ENCODE measurements around the gene ANO2.

Gene ANO2

DNA sequence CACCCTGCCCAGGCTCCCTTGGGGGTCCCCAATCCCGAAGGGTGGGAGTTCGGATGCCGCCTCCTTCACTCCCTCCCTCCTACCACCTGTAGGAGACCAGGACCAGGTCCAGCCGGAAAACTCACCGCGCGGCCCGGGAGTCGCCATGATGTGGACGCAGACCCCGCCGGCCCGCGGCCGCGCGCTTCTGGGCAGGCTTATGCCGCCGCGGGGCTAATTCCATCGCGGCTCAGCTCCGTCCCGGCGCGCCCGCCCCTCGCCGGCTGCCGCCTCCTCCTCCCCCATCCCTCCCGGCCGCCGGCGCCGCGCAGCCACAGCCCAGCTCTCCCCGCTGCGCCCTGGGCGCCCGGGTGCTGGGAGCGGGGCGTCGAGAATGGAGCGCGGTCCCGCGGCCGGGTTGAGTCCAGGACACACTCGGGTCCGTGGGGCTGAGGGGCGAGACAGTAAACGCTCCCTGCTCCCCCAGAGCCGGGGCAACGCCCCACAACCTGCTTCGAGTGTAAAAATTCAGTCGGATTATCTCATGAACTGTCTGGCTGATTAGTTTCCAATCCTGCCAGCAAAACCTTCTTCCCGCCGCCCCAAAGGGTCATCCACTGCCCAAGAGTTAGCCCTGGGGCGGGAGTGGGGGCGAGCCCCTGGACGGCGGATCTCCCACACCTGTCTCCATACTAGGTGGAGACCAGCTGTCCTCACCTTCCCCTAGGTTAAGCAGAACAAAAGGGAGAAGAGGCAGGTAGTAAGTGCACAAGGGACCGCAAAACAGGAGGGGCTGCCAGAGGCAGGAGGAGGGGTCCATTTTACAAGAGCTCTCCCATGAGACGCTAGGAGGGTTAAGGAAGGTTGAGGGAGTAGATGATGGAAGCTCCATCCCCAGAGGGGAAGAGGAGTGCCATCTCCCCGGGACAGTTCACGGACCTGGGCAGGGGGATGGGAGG lies at the start of gene ANO2:
Gene ANO2, minus strand, starts transcription at position 189 of the 938 bp plus-strand sequence. Its CDS starts 42 bp downstream, at position 147.
- no peak for DNase-seq

GRCh38 chr12:5989621-5990020 lies 44.6 kb upstream of the ANO2 start:
- TF ChIP-seq POLR2A (IDR thresholded peaks at IDR 0.05; ENCODE audit: low read length) (no peak), GATA1 (IDR thresholded peaks at IDR 0.05; ENCODE audit: low read depth, low read length) (no peak)
- DNase-seq, result no peak

More for the DNA sequence above, at the start of gene ANO2:
- no peak for TF ChIP-seq GATA1 (IDR thresholded peaks at IDR 0.05; ENCODE audit: low read depth, low read length)
- no peak for TF ChIP-seq POLR2A (IDR thresholded peaks at IDR 0.05; ENCODE audit: low read length)

DNA sequence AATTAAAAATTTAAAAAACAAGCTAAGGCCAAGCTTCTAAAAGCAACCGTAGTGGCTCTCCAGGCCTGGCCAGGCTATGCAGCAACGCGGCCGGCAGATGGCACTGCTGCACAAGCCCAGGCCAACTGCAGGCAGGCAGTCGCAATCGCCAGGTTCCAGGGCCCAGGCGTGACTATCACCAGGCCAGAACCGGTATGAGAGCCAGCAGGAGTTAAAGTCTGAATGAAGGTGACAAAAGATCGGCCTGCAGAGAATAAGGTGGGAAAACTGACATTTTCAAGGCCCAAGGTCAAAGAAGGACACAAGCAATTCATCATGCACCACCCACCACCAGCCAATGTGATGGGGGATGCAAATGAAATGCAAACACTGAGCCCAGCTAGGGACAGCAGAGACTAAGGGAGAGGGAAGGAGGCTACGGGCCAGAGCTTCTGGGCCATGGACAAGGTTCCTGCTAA lies 43.6 kb upstream of the ANO2 start:
- DNase-seq, result peak; percentile 68 to 82

GRCh38 chr12:5988088-5988487 lies 43.0 kb upstream of the ANO2 start:
- no peak for DNase-seq
- no peak for TF ChIP-seq GATA1 (IDR thresholded peaks at IDR 0.05; ENCODE audit: low read depth, low read length)
- TF ChIP-seq POLR2A (IDR thresholded peaks at IDR 0.05; ENCODE audit: low read length), result no peak

More for the DNA sequence above, 43.6 kb upstream of the ANO2 start:
- TF ChIP-seq POLR2A (IDR thresholded peaks at IDR 0.05; ENCODE audit: low read length), result no peak
- no peak for TF ChIP-seq GATA1 (IDR thresholded peaks at IDR 0.05; ENCODE audit: low read depth, low read length)

DNA sequence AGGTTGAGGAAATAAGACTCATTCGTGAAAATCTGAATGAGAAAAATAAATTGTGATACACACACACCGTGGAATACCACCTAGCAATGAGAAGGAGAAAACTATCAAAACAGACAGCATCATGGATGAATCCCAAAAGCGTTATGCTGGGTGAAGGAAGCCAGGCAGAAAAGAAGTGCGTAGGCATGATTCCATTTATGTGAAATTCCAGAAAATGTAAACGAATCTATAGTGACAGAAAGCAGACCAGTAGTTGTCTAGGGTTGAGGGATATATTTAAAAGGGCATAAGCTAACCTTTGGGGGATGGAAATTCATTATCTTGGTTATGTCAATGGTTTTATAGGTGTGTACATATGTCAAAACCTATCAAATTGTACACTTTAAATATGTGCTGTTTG lies 42.5 kb upstream of the ANO2 start:
- TF ChIP-seq POLR2A (IDR thresholded peaks at IDR 0.05; ENCODE audit: low read length), result no peak
- no peak for TF ChIP-seq GATA1 (IDR thresholded peaks at IDR 0.05; ENCODE audit: low read depth, low read length)
- DNase-seq, result no peak

DNA sequence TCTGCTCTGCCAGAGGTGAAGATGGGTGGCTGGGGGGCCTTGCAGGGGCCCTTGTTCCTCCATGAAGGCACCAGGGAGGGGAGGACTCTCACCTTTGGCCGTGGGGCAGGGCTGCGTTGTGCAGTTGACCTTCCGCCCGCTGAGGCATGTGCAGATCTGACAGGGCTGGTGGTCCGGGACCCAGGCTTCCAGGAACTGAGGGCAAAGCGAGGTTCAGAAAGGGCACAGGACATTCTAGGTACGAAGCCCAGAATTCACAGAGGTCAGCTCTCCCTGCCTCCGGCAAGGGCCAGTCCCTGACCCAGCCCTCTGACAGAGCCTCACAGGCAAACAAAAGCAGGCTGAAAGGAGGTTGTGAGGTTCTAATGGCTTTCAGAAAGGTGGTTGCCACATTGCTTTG lies 40.4 kb upstream of the ANO2 start:
- no peak for DNase-seq
- TF ChIP-seq POLR2A (IDR thresholded peaks at IDR 0.05; ENCODE audit: low read length) (no peak), GATA1 (IDR thresholded peaks at IDR 0.05; ENCODE audit: low read depth, low read length) (no peak)

DNA sequence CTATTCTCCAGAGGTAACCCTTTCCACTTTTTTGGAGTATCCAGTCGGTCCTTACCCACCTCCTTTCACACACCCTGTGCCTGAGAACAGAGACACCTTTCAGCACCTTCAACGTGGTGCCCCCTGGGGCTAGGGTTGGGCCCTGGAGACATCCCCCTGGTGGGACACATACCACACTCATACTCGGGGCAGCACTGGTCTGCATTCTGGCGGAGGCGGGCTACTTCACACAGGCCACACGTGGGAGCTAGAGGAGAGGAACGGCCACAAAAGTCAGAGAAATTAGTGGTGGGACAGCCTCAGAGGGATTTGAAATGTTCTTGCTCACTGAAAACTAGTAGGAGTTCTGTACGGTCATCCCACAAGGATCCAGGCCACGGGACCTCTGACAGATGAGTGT lies 39.8 kb upstream of the ANO2 start:
- TF ChIP-seq GATA1 (IDR thresholded peaks at IDR 0.05; ENCODE audit: low read depth, low read length) (no peak), POLR2A (IDR thresholded peaks at IDR 0.05; ENCODE audit: low read length) (no peak)
- no peak for DNase-seq

- no peak for DNase-seq
- TF ChIP-seq POLR2A (IDR thresholded peaks at IDR 0.05; ENCODE audit: low read length) (no peak), GATA1 (IDR thresholded peaks at IDR 0.05; ENCODE audit: low read depth, low read length) (no peak)
Observed at GRCh38 chr12:5982106-5982505, 37.0 kb upstream of the ANO2 start.

DNA sequence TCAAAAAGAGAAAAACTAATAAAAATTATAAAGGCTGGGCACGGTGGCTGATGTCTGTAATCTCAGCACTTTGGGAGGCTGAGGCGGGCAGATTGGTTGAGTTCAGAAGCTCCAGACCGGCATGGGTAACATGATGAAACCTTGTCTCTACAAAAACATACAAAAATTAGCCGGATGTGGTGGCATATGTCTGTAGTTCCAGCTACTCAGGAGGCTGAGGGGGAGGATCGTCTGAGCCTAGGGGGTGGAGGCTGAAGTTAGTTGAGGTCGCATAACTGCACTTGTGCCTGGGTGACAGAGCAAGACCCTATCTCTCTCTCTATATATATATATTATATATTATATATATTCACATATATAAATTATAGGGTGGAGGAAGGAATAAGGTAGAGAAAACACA lies 32.5 kb upstream of the ANO2 start:
- no peak for TF ChIP-seq POLR2A (IDR thresholded peaks at IDR 0.05; ENCODE audit: low read length)
- TF ChIP-seq GATA1 (IDR thresholded peaks at IDR 0.05; ENCODE audit: low read depth, low read length), result no peak
- no peak for DNase-seq

DNA sequence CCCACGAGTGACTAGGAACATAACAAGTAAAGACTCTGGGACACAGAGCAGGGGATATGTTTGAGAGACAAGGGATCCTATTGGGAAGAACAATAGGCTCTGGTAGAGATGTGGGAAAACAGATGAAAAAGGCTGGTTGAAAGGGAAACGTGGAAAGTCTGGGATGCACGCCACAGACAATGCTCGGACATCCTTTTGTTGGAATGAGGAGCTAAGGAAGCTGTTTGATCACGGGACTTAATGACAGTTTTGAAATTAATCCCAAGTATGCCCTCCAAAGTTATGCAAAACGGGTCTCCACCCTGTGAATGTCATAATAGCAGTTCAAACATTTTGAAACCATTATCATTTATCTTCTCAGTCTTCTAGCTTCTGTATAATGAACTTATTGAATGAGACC lies 31.7 kb upstream of the ANO2 start:
- no peak for TF ChIP-seq POLR2A (IDR thresholded peaks at IDR 0.05; ENCODE audit: low read length)
- no peak for DNase-seq

GRCh38 chr12:5976196-5976595 lies 31.1 kb upstream of the ANO2 start:
- no peak for DNase-seq

GRCh38 chr12:5973461-5974115 lies 28.5 kb upstream of the ANO2 start:
- DNase-seq, result no peak
- TF ChIP-seq GATA1 (IDR thresholded peaks at IDR 0.05; ENCODE audit: low read depth, low read length), result no peak

More at GRCh38 chr12:5976196-5976595, 31.1 kb upstream of the ANO2 start:
- TF ChIP-seq POLR2A (IDR thresholded peaks at IDR 0.05; ENCODE audit: low read length), result no peak
- TF ChIP-seq GATA1 (IDR thresholded peaks at IDR 0.05; ENCODE audit: low read depth, low read length), result no peak

- TF ChIP-seq POLR2A (IDR thresholded peaks at IDR 0.05; ENCODE audit: low read length) (no peak), GATA1 (IDR thresholded peaks at IDR 0.05; ENCODE audit: low read depth, low read length) (no peak)
- no peak for DNase-seq
Observed at GRCh38 chr12:5972387-5972786, 27.3 kb upstream of the ANO2 start.

DNA sequence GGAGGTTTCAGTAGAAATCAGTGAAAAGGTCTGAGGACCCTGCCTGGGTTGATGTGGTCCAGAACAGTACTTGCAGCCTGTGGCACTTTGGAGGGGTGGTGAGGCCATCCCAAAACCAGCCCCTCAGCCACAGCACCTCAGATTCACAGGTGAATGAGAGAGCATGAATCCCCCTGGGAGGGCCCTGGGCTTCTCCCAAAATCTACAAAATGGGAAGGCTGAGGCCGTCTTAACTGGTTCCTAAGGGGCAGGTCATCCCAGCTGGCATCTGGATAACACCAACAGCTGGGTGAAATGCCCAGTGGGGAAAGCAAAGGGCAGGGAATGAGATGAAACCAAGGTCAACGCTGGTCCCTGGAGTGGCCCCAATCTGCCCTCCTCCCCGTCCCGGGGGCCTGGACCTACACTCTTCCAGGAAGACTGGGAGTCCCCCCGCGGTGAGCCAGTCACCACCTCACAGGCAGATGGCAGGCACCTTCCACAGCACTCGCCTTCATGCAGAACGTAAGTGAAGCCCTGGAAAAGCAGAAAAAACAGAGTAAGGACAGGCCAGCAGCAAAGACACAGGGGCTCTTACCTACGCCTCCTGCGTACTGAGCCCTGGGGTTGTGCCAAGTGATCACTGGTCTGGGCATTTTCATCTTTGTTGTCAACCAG lies 26.3 kb upstream of the ANO2 start:
- TF ChIP-seq GATA1 (IDR thresholded peaks at IDR 0.05; ENCODE audit: low read depth, low read length) (no peak), POLR2A (IDR thresholded peaks at IDR 0.05; ENCODE audit: low read length) (no peak)
- DNase-seq, result no peak
